GM21447 (cell line): ENCODE data around the gene SASH1.
"Not testable (repeated sequence)": the region's sequence is repeated elsewhere in the genome, so short reads cannot be mapped to it uniquely, and the experiment has no call there.

ENCODE experiments used
- ATAC-seq: cut with Tn5 transposase; IDR thresholded peaks from one replicate; pipeline ENCODE4 v1.9.1; 2021; ENCODE audit not compliant: unreplicated experiment

SASH1 gene

GRCh38 chr6:148328876-148329555 is 13.6 kb upstream of the SASH1 start:
- ATAC-seq, result no peak

DNA sequence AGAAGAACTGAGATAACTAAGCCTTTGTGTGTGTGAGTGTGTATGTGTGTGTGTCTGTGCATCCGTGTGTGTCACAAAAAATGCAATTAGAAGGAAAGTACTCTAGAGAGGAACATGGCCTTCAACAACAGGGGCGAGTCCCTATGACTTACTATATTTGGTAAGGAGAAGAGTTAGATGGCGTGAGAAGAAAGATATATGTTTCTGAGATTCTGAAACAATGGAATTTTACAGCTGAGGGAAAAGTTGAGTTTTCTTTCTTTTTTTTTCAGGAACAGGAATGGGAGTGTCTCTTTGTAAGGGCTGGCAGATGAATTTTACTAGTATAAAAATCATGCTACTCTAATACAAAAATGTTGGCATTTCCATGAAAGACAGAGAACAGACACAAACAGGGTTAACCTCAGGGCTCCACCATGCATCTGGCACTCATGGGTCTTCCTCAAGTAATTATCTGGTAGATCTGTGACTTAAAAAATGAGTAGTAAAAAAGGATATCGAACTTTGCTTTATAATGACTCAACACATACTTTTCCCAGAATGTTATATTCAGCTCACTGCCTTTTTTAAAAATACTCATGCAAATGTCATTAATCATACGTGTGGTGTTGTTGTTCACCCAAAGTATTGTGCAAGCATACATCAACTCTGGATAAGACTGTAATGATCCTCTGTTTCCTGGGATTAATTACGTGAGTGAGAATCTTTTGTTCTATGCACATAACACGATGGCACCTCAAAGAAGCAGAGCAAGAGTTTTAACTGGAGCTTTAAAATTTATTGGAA is 12.8 kb upstream of the SASH1 start:
- no peak for ATAC-seq

DNA sequence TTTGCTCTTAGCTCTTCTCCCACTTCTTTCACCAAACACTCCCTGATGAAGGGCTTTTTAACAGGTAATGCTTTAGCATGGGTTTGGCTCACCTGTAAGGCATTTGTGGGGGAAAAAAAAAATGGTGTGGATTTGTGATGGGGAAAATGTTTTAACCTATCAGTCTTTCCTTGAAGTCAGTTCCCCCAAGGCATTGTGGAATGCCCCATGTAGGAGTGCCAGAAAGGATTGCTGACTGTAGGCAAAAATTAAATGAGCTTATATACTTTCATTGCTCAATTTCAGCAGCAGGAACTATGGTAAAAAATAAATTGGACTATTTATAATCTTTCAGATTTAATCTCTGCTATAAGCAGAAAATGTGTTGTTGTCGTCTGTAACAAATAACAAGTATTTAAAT is 10.6 kb upstream of the SASH1 start:
- ATAC-seq, result no peak

DNA sequence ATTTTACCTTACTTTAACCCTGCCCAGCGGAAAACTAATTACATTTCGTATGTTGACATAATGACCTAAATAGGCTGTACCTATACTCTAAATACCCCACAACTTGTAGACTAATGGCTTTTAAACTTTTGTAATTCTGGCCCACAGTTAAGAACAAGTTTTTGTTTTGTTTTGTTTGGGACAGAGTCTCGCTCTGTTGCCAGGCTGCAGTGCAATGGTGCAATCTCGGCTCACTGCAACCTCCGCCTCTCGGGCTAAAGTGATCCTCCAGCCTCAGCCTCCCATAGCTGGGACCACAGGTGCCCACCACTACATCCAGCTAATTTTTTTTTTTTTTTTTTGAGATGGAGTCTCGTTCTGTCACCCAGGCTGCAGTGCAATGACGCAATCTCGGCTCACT is 5.7 kb upstream of the SASH1 start:
- ATAC-seq, result no peak

GRCh38 chr6:148339766-148340165 is 2.9 kb upstream of the SASH1 start:
- no peak for ATAC-seq

- no peak for ATAC-seq
These were observed 1.9 kb upstream of the SASH1 start for GRCh38 chr6:148340586-148341297.

GRCh38 chr6:148342100-148342349 is 613 bp upstream of the SASH1 start:
- no peak for ATAC-seq

DNA sequence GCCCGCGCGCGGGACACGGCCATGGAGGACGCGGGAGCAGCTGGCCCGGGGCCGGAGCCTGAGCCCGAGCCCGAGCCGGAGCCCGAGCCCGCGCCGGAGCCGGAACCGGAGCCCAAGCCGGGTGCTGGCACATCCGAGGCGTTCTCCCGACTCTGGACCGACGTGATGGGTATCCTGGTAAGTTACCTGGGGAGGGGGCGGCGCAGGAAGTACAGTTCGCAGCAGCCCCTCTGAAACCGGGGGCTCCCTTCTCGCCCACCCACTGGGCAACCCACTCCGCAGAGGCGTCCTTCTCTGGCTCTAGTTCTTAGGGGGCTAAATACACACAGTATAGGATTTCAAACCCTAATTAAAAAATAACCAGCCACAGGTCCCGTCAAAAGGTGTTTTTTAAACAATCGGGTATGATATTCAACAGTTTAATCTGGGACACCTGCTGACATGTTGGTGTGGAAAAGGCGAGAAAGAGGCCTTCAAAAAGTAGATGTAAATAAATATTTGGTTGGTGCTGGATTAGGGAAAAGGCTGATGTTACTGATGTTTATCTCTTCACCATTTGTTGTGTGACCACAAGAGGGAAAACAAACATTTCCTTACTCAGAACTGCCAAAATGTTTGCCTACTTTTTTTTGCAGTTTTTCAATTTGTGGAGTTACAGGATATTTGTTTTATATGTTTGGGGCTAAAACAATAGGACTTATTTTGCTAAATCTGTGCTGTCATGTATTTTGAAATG is 577 bp downstream of the SASH1 start:
- no peak for ATAC-seq

DNA sequence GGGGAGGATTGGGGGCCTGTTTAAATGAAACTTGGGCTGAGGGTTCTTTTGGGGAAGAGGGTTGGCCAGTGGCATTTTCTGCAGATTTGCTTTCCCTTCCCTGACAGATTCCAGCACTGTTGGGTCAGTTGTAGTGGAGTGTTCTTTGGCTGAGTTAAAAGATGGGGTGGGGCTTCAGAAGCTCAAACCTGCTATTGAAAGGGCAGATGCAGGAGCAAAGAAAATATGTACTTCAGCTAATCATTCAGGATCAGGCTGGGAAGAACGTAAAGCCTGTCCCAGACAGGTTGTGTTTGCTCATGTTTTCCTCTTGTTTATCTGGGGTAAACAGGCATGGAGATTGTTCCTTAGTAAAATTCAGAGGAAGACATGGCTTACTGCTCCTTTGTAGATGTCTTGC is 2.5 kb downstream of the SASH1 start:
- ATAC-seq, result no peak

- ATAC-seq, result no peak
These were observed 2.9 kb downstream of the SASH1 start for GRCh38 chr6:148345578-148345977.

DNA sequence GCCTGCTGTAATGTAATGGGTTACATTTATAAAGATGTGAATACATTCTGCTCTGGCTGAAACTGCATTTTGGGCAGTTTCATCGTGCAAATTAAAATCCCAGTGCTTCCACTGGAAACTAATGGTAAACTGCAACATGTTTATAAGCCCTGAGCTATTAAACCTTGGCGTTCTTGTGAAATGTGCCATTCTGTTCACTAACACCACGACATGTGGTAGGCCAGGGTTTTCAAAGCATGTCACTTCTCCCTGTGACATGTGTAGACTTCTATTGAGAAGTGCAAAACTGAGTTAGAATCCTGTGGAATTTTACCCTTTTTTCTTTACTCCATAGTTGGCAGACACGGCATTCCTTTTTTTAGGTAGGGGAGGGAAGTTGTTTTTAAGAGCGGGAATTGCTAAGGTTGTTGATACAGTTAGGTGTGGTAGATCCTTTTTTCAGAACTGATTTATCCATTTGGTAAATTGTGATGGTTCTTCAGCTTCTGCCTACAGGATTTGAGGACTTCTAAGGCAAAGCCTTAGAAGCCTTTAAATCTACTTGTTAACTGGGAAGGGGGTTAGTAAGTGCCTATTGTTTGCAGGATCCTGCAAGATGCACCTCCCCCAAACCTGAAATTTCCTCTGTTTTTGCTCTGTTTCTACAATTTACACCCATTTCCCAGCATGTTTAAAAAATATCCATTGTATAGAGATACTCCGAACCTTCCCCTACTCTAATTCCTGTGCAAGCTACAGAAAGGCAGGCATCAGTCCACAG is 4.2 kb downstream of the SASH1 start:
- no peak for ATAC-seq

- no peak for ATAC-seq
These were observed 4.9 kb downstream of the SASH1 start for GRCh38 chr6:148347441-148348054.

DNA sequence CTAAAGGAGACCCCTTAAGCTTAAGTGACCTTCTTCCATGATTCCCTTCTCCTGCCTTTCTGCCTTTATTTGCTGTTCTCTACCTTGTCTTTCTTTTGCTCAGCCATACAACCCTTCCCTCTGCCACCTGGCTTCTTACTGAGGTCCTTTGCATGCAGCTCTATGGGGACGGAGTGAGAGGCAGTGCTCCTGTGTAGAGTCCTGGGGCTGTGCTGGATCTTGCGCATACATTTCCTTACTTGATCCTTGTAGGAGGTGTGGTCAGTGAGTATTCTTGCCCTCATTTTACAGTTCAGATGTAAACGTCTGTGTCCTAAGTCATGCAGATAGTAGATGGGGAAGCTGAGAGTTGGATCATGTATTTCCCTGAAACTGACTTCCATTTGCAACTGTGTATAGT is 5.7 kb downstream of the SASH1 start:
- no peak for ATAC-seq

DNA sequence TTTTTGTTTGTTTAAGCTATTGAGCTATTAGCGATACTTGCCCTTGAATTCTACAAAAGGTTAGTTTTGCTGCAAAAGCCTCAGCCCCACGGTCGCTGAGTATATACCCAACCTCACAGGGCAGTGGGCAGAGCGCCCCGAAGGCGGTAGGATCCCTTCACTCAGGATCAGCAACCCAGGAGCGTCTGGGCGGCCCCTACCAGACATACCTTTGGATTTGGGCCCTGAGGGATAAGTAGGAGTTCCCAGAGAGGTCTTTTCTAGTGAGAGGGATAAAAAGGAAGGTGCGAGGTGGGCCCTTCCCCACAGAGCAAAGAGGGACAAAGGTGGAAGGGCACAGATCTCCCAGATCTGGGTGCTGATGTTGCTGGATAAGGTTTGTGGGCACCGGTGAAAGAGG is 6.1 kb downstream of the SASH1 start:
- ATAC-seq, result no peak

- ATAC-seq, result no peak
These were observed 6.8 kb downstream of the SASH1 start for GRCh38 chr6:148349466-148349865.

DNA sequence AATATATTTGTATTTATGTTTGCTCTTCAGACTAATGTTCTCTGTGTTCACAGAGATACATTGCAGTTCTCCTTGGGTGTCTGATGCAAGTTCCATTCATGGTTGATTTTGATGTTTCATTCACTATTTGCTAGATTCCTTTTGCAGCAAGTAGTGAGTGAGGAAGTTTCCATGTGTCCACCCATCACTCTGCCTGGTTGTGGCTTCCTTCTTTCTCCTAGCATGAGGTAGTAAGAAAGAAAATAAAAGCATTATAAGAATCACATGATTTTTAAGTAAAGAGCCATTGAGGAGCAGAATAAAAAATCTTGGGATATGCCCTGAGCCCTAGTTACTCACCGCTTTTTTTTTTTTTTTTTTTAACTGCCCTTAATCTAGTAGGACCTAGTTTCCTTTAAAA is 8.7 kb downstream of the SASH1 start:
- no peak for ATAC-seq

GRCh38 chr6:148352421-148352820 is 9.8 kb downstream of the SASH1 start:
- not testable (repeated sequence) for ATAC-seq

DNA sequence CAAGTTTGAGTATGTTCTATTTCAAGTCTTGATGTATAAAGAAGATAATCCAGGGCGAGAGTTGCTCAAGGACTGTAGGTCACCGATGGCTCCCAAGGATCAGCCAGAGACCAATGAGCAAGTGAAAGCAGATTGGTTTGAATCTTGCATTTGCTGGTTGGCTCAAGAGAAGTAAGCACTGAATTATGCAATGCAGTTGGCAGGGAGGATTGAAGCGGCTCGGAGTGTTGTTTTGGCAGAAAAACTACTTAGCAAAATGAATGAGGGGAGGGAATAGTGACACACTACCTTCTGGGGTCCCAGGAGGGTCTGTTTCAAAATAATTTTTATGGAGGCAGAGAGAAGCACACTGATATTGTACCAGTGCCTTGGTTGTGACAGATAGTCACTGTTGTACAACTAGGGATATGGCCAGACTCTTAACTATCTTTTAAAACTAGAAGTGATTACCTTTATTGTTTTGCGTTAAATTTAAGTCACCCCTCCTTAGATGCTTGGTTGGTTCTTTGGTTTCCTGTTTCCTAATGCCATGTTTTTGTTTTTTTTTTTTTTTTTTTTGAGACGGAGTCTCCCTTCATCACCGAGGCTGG is 15.7 kb downstream of the SASH1 start:
- no peak for ATAC-seq

DNA sequence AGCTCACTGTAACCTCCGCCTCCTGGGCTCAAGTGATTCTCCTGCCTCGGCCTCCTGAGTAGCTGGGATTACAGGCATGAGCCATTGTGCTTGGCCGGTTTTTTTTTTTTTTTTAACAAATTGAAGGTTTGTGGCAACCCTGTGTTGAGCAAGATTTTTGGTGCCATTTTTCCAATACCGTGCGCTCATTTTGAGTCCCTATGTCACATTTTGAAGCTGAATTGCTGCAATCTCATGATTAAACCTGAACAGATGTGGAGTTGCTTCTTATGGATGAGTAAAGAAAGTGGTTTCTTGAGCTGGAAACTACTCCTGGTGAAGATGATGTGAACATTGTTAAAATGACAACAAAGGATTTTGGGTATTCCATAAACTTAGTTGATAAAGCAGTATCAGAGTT is 16.6 kb downstream of the SASH1 start:
- no peak for ATAC-seq
